Measurements from ENCODE around the gene PTTG1IP.
"Not testable (repeated sequence)": the region's sequence is repeated elsewhere in the genome, so short reads cannot be mapped to it uniquely, and the experiment has no call there.

Gene PTTG1IP, protein sequence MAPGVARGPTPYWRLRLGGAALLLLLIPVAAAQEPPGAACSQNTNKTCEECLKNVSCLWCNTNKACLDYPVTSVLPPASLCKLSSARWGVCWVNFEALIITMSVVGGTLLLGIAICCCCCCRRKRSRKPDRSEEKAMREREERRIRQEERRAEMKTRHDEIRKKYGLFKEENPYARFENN

DNA sequence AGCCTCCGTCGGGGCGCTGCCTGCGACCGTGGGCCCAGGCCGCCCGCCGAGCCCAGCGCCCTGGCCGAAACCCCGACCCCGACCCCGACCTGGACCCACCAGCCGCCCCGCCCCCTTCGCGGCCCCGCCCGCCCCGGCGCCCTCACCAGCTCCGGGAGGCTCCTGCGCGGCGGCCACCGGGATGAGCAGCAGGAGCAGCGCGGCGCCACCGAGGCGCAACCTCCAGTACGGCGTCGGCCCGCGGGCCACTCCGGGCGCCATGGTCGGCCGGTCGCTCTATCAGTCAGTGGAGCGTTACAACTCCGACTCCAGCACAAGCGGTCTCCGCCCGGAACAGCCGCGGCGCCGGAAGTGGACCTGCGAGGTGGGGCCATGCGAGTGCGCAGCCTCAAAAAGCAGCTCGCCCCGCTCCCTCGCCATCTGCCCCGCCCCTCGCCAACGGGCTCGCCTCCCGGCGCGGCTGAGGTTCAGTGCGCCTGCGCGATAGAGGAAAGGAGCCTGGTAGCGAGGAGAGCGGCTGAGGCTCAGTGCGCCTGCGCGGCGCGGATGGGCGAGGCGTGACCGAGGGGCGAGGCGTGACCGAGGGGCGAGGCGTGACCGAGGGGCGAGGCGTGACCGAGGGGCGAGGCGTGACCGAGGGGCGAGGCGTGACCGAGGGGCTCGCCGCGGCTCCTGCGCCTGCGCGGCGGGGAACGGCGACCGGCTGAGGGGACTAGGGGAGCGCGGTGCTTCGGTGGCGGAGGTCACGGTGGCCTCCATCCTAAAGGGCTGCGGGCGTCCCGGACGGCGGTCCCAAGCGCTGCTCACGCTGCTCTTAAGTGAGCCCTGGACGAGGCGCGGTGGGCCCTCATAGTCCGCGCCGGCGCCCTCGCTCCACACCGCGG is at the start of gene PTTG1IP:
PTTG1IP (minus strand) TSS at position 335 of the 884 bp plus-strand sequence; CDS start at position 261, 74 bp downstream.
- peak; percentile 99 for DNase-seq

DNA sequence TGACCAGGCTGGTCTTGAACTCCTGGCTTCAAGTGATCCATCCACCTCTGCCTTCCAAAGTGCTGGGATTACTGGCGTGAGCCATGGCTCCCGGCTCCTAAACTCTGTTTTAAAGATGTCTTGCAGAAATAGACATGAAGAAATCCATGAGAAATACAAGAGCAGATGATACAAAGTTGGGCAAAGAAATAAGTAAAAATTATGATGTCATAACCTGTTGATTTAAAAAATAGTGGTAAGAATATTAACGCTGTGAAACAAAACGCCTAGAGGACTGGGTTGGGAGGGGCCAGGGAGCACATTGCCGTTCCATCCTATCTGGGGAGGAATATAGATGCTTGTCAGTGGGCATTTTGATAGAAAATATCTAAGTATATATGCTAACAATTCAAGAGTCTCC is 48.4 kb upstream of the PTTG1IP start:
- no peak for DNase-seq

DNA sequence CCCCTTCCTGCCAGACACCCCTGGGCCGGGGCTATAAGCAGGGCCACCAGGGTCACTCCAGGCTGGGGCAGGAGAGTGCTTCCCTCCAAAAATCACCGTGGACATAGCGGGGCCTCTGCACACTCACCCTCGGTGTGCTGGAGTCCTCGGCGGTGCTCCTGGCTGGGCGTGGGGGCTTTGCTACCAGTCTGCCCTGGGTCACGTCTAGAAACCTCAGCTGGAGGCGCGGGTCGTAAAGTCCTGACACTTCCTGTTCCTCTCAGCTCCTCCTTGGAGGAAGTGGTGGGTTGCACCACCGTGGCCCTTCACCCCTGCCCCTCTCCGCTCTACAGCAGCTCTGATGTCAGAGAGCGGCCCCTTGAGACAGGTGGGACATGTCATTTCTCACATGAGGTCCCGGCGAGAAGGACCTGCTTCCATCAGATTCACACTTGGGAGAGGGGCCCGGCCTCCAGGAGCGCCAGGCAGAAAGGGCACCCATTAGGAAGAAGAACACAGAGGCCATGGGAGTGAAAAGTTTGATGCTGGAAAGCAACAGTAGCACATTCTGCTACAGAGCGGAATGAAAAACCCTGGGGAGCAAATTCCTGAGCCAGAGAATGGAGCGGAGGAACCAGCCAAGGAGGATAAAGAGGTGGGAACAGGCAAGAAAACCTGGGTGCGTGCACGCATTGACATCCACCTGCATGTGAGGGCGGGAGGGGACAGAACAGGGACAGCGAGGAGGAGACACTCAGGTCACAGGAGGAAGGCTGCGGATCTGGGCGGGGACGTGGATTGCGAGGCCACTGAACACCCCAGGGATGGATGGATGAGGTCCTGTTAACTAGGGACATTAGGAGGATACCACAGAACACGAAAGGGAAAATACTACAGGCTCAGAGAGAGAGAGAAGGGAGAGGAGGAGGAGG is 47.5 kb upstream of the PTTG1IP start, which contains the start of gene ITGB2:
ITGB2 (minus strand) TSS at position 206 of the 911 bp plus-strand sequence. CDS start 10,117 bp downstream, outside the sequence.
- no peak for DNase-seq

DNA sequence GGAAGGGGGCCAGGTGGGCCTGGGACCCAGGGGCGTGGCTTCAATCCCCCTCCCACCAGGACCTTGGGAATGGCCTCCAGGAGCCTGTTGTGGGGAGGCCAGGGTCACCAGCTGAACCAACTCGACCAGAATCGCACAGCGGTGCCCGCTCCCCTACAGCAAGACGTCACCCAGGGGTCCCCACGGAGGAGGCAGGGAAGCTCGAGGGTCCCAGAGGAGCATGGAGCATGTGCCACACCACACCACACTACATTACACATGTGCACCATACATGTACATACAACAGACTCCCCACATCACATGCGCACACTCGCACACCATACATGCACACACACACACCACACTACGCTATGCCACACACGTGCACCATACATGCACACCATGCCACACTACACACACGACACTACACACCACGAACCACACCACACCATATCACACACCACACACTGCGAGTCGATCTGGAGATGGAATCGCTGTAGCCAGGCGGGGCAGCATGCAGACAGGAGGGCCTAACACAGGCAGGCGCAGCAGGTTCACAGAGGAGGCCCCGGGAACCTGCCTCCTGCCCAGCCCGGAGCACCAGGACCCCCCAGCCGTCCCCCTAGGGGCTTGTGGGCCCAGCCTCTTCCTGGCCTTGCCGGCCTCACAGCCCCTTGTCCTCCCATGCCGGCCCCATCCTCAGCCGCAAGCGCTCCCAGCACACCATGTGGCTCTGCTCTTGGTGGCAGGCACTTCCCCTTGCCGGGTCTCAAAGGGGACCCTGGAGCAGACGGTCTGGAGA is 46.6 kb upstream of the PTTG1IP start:
- no peak for DNase-seq

DNA sequence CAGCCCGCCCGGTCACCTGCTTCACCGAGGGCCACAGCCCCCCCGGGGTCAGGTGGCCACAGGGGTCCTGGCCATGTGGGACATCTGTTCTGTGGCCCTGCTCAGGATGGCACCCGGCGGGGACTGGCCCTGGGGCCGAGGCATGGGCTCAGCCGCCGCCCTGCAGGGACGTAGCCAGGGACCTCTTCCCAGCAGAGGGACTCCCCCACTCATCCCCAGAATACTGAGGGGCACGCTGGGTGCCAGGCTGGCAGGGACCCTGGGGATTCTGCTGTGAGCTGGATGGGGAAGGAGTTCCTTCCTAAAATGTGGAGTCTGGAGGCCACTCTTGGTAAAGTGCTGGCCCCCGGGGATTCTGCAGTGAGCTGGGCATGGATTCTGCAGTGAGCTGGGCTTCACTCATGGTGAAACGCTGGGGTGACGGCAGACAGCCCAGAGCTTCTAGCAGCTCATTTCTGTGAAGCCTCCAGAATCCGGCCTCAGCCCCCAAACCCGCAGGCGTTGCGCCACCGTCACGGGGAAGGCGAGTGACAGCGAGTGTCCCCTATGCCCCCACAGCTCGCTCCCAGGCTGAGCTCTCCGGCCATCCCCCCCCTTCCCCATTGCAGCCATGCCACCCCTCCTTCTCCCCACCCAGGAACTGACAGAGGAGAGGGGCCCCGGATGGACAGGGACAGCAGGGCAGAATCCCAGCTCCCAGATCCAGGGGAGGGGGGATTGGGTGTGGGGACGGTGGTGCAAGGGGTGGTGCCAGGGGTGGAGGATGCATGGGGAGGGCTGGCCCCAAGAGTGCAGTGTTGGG is 45.8 kb upstream of the PTTG1IP start:
- no peak for DNase-seq

DNA sequence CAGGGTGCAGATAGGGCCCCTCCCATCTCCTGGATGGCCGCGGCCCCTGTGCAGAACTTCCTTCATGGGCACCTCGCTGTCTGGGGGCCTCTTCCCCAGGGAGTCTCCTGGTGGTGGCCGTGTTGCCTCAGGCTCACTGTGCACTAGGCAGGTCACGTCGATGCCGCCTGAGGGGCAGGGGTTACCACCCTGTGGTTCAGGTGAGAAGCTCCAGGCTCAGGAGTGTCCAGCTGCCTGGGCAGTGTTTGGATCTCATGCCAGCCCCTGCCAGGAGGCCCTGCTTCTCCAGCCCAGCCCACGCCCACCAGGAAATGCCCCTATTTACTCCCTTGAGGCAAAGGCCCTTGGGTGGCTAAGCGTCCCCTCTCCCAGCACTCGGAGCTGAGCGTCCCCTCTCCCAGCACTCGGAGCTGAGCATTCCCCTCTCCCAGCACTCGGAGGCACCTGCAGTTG is 45.1 kb upstream of the PTTG1IP start:
- no peak for DNase-seq

DNA sequence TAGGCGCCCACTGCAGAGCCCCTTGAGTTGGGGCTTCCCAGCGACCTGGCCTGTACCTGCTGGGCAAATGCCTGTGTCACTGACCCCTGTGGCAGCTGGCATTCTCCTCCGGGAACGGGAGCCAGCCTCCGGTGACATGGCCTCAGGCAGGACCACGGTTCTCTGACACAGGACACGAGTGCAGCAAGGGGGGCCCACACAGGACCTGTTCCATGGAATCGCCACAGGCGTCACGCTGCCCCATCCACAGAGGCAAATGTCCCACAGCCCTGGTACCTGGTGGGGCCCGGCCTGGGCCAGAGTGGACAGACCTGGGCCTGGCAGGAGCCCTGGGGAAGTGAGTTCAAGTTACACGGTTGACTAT is 44.6 kb upstream of the PTTG1IP start:
- DNase-seq = no peak

DNA sequence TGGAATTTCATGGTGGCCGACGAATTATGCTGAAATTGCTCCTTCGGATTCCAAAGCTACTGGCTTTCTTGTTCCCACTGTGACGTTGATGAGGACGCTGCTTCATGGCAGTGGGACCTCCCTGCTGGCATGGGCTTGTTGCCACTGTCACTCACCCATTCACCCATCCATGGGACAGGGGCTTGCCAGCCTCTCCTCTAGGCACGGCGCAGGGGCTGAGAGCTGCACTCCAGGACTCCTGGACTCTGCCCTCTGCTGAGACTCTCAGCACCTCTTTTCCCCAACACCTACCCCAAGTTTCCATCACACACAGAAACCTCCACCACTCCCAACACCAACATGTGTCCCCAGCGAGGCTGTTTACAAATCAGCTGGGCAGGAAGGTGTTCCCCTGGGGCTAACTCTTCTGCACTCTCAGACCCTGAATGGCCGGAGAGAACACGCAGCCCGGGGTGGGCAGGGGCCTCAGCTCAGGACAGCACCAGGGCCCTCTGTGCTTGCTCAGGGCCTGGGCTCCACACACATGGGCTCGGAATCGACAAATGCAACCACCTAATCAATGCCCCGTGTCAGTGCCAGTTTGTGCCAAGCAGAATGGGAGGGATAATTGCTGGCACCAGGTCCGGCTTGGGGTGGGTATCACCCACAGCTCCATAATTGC is 44.1 kb upstream of the PTTG1IP start:
- no peak for DNase-seq

DNA sequence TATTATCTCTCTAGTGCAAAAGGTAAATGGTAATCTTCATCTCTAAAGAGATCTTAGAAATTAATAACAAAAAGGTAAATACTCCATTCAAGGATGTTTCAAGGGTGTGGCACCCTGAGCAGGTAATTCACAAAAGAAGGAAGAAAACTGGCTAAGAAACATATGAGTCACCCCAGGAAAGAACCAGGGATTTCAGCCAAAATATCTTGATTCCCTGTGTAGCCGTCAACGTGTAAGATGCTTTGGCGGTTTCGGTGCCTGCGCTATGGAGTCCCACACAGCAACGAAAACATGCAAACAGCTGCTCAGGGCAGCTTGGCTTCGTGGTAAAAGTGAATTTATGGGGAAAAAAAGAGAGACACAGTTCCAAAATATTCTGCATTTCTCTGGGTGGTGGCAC is 43.5 kb upstream of the PTTG1IP start:
- DNase-seq = no peak

DNA sequence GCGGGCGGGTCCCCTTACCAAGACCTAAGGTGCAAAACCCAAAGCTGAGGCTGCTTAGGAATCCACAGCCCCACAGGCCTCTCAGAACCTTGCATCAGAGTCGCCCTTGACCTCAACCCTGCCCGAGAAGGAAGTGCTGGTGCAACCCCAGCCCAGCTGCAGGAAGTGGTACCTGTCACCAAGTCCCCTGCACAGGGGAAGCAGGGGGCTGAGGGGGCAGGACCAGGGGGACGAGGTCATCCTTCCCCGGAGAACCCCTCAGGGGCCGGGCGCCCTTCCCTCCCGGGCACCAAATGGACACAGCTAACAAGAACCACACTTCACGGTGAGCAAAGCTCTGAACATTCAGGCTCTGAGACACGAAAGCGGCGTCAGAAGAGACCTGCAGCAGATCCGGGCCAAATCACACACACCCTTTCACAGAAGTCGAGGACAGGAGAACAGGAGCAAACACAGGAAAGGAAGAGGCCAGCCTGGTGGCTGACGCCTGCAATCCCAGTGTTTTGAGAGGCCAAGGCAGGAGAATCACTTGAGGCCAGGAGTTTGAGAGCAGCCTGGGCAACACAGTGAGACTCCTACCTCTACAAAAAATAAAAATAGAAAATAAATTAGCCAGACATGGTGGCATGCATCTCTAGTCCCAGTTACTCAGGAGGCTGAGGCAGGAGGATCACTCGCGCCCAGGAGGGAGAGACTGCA is 40.8 kb upstream of the PTTG1IP start:
- no peak for DNase-seq

DNA sequence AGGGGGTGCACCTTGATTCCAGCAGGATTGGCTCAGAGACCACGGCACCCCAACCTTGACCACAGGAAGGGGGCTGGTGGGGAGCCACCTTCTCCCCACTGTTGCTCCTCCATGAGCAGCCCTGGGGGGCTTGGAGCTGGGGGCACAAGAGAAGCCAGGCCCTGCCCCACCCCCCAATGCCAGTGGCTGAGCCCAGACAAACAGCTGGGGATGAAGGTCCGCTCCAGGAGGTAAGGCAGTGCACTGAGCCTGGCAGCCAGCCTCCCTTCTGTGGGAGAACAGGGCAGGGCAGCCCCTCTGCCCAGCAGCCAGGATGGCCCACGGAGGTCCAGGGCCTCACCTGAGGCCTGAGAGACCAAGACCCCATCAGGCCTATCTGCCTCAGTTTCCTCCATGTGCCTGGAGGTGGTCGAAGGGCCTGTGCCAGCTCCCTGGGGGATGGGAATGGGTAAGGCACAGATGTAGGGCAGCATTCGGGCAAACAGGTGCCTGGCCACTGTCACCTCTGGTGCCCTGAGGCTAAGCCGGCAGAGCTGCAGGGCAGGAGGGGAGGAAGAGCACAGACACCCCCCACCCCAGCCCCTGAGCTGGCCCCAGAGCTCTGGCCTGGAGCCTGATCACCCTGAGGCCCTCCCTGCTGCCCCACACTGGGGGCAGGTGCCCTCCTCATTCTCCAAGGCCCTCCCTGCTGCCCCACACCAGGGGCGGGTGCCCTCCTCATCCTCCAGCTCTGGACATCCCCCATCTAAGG is 40.1 kb upstream of the PTTG1IP start:
- no peak for DNase-seq

DNA sequence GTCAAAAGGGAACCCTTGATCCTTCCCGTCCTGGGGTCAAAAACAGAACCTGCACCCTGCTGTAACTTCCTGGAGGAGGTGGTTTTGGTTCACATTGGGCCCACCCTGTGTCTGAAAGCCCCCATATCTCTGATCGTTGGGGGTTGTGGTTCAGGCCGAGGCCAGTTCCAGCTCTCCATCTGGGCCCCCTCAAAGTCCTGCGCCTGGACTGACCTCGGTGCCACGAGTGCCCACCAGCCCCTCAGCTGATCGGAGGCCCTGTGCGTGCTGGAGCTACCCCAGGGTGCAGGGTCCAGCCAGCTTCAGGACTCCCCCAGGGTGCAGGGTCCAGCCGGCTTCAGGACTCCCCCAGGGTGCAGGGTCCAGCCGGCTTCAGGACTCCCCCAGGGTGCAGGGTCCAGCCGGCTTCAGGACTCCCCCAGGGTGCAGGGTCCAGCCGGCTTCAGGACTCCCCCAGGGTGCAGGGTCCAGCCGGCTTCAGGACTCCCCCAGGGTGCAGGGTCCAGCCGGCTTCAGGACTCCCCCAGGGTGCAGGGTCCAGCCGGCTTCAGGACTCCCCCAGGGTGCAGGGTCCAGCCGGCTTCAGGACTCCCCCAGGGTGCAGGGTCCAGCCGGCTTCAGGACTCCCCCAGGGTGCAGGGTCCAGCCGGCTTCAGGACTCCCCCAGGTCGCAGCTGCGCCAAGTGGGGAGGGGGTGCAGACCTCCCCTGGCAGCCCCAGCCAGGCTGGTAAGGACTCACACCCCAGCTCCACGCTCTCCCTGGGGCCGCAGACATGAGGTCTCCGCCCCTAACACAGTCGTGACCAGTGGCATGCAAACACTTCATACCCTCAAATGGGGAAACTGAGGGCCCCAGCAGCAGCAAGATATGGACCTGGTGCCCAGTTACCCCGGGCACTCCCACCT is 39.3 kb upstream of the PTTG1IP start:
- DNase-seq = not testable (repeated sequence)

DNA sequence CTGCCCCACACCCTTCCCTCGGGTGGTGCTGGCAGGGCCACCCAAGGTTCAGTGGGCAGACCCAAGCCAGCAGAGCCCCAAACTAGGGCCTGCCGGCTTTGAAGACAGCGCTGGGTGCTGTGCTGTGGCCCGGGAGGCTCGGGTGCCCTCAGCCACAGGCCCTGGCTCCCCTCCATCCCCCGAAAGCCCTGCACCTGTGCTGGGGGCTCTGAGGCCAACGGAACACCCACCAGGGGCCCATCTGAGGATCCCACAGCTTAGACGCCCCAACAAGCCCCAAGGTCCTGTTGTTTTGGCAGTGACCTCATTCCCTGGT is 38.6 kb upstream of the PTTG1IP start:
- DNase-seq = no peak

DNA sequence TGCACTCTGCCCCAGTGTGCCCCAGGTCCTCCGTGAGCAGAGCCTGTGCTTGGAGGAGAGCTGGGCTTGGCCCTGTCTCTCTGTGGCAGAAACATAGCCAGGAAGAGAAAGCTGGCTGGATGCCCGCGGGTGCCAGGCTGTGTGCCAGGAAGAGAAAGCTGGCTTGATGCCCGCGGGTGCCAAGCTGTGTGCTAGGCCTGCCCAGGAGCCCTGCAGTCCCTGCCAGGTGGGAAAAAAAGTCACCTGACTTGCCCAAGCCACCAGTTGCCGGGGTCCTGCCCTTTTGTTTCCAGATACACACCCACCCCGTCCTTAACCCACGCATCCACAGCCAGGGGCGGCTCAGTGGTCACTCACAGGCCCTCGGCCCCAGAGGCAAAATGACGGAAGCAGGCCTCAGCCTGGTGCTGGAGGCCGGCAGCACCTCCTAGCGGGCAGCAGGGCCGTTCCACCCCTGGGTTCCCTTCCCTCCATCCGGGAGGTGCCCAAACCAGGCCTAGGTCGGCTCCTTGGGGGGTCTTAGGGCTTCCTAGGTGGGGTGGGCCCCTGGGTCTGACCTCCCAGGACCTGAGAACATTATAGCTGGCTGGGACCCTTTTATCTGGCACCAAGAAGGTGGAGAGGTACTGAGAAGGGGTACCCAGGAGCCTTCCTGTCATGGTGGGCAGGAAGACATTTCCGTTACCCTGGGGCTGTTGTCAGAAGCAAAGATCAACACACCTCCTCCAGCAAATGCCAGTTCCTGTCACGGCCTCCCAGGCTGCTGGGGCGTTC is 38.1 kb upstream of the PTTG1IP start:
- DNase-seq = no peak

DNA sequence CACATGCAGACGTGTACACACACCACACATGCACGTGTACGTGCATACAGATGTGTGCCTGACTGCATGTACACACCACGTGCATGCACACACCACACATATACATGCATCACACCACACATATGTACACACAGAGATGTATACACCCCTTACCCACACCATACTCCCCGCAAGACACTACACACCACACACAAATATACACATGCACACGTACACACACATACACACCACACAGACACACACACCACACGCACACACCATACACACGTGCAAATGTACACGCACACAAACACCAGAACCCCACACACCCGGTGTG is 37.5 kb upstream of the PTTG1IP start:
- DNase-seq = no peak

DNA sequence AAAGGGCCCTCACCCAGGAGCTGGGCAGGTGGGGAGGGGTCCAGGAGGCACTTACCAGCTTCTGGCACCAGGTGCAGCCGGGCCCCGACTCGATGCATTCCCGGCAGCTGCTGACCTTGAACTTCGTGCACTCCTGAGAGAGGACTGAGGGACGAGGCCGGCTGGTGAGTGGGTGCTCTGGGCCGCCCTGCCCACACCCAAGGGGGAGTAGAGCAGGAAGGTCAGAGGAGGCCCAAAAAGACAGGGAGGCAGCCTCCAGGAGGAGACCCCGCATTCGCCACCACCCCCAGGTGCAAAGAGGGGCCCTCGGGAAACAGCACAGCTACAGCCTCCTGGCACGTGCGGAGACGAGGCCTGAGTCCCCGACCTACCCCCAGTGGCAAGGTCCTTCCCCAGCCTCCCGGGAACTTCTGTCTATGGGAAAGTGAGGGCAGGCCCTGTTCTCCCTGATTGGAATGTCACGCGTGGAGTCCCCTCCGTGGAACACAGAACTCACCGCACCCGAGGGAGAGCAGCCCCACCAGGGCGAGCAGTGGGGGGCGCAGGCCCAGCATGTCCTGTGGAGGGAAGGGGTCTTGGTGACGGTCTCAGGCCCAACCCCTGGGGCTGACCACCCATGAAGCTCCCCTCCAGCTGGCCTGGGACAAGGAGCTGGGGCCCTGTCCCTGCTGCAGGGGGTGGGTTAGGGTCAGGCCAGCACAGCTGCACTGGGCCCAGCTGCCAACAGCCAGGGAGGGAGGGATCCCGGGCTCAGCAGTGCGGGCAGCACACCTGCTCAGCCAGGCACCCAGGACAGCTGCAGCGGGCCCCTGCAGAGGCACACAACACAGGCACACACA is 37.0 kb upstream of the PTTG1IP start:
- DNase-seq = no peak

DNA sequence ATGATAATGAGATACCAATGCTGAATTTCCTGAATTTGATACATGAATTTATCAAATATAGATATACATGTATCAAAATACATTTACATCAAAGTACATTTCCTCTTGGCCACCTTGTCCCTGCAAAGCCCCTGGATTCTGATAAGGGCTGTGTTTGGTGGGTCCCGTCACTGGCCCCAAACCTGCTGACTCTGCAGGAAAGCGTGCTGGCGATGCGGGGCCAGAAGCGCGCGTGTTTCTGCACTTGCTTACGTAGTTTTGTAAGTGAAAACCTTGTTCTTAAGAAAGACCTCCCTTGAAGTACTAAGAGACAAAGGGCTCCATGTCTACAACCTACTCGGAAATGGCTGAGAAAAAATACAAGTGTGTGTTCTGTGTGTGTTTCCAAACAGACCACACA is 36.2 kb upstream of the PTTG1IP start:
- DNase-seq = no peak

Data from islet precursor cell (in vitro differentiated cells).